Measurements from ENCODE around the gene LHFPL2. TPM values are rescaled to one million over a fixed set of nuclear protein-coding genes. Genes with fewer than 3 reads are reported as not detected.

LHFPL2 gene
- total and polyA plus RNA-seq, 12 donors = 2.4 to 14.9 (median 5.1) TPM

DNA sequence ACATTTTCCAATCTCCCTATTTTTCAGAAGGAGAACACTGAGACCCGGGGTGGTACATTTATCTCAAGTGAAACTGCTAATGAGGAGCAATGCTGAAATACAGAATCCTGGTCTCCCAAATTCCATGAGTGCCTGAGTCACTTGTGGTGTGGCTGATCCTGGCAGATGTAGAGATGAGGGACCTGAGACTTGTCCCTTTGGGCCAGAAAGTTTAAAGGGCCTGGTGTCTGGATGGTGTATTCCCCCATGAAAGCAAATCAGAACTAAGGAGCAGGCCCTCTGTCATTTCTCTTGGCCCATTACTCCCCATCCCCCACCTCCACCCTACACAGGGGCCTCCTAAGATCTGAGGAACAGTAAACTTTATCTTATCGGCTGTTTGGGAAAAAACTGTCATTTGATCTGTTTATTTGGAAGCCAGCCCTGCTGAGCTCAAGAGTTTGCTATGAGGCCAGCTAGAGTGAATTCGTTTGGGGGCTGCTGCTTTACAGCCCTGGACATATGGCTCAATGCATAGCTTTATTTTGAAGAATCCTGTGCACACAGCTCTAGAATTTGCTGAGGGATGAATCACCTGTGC, 140.3 kb downstream of the LHFPL2 start:
- intact Hi-C loops (cut with DNase I) = no loop called here
- H3K27ac ChIP-seq = peak overlapping the region in 2 of 10 donors; percentile 73 to 88
- TF ChIP-seq, protein P1, sequence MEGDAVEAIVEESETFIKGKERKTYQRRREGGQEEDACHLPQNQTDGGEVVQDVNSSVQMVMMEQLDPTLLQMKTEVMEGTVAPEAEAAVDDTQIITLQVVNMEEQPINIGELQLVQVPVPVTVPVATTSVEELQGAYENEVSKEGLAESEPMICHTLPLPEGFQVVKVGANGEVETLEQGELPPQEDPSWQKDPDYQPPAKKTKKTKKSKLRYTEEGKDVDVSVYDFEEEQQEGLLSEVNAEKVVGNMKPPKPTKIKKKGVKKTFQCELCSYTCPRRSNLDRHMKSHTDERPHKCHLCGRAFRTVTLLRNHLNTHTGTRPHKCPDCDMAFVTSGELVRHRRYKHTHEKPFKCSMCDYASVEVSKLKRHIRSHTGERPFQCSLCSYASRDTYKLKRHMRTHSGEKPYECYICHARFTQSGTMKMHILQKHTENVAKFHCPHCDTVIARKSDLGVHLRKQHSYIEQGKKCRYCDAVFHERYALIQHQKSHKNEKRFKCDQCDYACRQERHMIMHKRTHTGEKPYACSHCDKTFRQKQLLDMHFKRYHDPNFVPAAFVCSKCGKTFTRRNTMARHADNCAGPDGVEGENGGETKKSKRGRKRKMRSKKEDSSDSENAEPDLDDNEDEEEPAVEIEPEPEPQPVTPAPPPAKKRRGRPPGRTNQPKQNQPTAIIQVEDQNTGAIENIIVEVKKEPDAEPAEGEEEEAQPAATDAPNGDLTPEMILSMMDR (IDR thresholded peaks at IDR 0.05) = no peak

DNA sequence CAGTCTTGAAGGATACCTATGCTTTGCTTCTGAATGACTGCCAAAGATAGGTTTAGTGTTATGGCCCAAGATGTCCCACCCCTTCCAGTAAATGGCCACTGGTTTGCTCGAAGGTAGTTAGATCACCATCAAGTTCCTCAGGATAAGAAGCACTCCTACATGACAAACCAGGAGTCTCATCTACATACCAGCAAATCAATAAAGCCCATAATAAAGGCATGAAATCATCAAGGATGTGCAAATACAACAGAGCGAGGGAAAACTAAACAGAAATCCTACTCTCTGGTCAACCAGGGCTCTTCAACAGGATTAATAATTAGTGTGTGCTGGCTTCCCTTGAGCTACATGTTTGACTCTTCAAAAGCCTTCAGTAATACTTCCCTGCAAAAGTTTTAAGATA, 141.0 kb downstream of the LHFPL2 start:
- intact Hi-C loops (cut with DNase I) = no loop called here
- Histone ChIP-seq H3K27ac (peak overlapping the region in 1 of 10 donors; percentile 88), H3K4me1 (peaks cover 30 to 98% (median 61%) of the 10 kb centered on the region in 9 donors), H3K9me3 (no peaks in the 10 kb centered on the region), H3K4me3 (peak overlapping the region in 1 of 10 donors; percentile 63), H3K27me3 (no peaks in the 10 kb centered on the region), H3K36me3 (no peaks in the 10 kb centered on the region)
- ATAC-seq = no peak
- no peak for DNase-seq
- 92 to 95% methylated on average over 2 of the region's 2 CpGs for WGBS, 2 donors
- TF ChIP-seq, protein P1 (IDR thresholded peaks at IDR 0.05) = no peak

More for the DNA sequence above, 140.3 kb downstream of the LHFPL2 start:
- DNase-seq = no peak
- Histone ChIP-seq H3K27me3 (no peaks in the 10 kb centered on the region), H3K36me3 (no peaks in the 10 kb centered on the region), H3K4me3 (peak overlapping the region in 2 of 10 donors; percentile 12 to 63), H3K9me3 (no peaks in the 10 kb centered on the region), H3K4me1 (peaks cover 30 to 97% (median 60%) of the 10 kb centered on the region in 9 donors)
- no peak for ATAC-seq
- WGBS, 2 donors = 48 to 52% methylated on average over 3 of the region's 3 CpGs

DNA sequence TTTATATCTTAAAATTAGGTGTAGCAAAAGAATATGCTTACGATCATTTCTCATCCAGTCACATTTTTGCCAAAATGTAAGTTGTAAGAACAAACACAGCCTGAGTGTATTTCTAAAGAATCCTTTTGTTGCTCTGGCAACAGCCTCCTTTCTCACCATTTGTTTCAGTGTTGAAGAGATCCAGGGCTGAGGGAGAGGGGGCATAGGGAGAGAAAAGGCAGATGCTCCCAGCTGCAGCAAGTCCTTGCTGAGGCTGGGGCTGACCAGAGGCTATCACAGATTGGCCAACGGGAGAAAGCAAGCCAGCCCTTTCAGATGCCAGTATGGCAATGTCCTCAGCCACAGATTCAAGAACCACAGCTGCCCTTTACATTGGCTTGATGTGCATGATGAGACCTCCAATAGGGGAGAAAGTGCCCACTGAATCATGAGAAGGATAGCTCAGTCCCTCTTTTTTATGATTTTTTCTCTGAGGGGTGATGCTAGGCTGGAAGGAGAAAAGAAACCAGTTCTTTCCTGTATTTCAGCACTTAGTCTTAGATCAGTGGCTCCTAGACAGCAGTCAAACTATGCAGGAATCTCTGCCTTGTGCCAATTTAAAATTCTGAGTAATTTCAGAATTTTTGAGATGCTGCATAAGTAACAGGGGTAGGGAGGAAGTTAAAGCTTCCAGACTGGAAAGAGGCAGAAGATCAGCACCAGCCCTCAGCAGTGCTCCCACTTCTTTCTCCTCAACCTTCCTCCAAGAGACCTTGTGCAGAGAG, 142.1 kb downstream of the LHFPL2 start:
- Histone ChIP-seq H3K27me3 (no peaks in the 10 kb centered on the region), H3K36me3 (no peaks in the 10 kb centered on the region), H3K27ac (peak overlapping the region in 4 of 10 donors; percentile 15 to 42 (median 33)), H3K9me3 (no peaks in the 10 kb centered on the region), H3K4me3 (peak overlapping the region in 1 of 10 donors; percentile 63), H3K4me1 (peaks cover 25 to 98% (median 61%) of the 10 kb centered on the region in 9 donors)
- TF ChIP-seq, protein P1 (IDR thresholded peaks at IDR 0.05) = no peak
- DNase-seq (no peak), ATAC-seq (no peak)
- 75 to 83% methylated on average over 2 of the region's 2 CpGs for WGBS, 2 donors
- intact Hi-C loops (cut with DNase I) = no loop called here

DNA sequence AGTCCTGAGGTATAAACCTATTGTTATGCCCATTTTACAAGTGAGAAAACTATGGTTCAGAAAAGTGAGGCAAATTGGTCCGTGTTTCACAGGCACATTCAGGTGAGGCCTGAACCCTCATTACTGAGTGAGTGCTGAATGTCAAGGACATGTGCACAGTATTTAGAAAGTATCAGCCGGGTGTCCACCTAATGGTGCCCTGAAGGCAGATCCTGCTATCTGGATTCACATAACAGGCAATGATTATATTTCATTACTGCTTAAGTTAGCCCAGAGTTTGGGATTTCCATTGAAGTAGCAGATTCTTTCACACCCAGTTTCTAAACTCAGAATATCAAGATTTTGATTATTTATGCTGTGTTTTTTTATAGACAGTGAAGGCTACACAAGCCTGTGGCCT, 142.7 kb downstream of the LHFPL2 start:
- Histone ChIP-seq H3K4me3 (no peak overlapping the region), H3K27me3 (no peaks in the 10 kb centered on the region), H3K4me1 (peaks cover 20 to 98% (median 59%) of the 10 kb centered on the region in 9 donors), H3K36me3 (no peaks in the 10 kb centered on the region), H3K27ac (peak overlapping the region in 4 of 10 donors; percentile 42 to 76 (median 70)), H3K9me3 (no peaks in the 10 kb centered on the region)
- DNase-seq (no peak), ATAC-seq (no peak)
- intact Hi-C loops (cut with DNase I) = loop anchor here in 1 of 10 donors (2.0 kb wide), 1 partner anchor 39 kb away; no protein-coding TSS in a partner anchor
- 87 to 93% methylated on average over 2 of the region's 2 CpGs for WGBS, 2 donors
- TF ChIP-seq, protein P1 (IDR thresholded peaks at IDR 0.05) = no peak
